Cardiac ventricle fibroblast (primary cell): Measurements from ENCODE around the gene GPALPP1. TPM values are rescaled to one million over a fixed set of nuclear protein-coding genes. Genes with fewer than 3 reads are reported as not detected.

Experiments
- total RNA-seq: library from RNA; depleted of rRNA; stranded (reverse); fragments of >200 nt; gene quantifications from 2 replicates; pipeline ENCODE4 v1.2.3, GENCODE V29; 2015

The GPALPP1 gene
- total RNA-seq, result 23.8 and 24.3 TPM in 2 replicates

GRCh38 chr13:44989071-44989889, at the start of gene GPALPP1, which contains the start of gene NUFIP1:
Gene GPALPP1 (plus strand): TSS chr13:44989538. CDS start chr13:44989655, 117 bp downstream.
Gene NUFIP1 (minus strand): TSS chr13:44989471. CDS start chr13:44989436, 35 bp downstream.

Other genes starting within 250 kb of the GPALPP1 start
- gene NUFIP1, start 67 bp upstream of the GPALPP1 start, total RNA-seq, result 2.9 and 3.3 TPM in 2 replicates
- gene GTF2F2, start 131.0 kb downstream of the GPALPP1 start, total RNA-seq, result 14.3 and 15.4 TPM in 2 replicates
- not detected in 2 replicates for gene KCTD4, start 211.5 kb downstream of the GPALPP1 start, total RNA-seq